ENCODE data around the gene EFCC1.
A peak's percentile ranks its signal among the peaks of the same experiment; 100 is the strongest.

The EFCC1 gene

GRCh38 chr3:129001101-129001805 lies at the start of gene EFCC1:
Gene EFCC1 (plus strand): TSS chr3:129001304. CDS start chr3:129001629, 325 bp downstream.
- DNase-seq (ENCODE audit: low read depth): no peak

GRCh38 chr3:128956440-128956839 lies 44.7 kb upstream of the EFCC1 start:
- DNase-seq (ENCODE audit: low read depth): no peak

GRCh38 chr3:128965280-128965679 lies 35.8 kb upstream of the EFCC1 start:
- DNase-seq (ENCODE audit: low read depth): no peak

GRCh38 chr3:128965818-128966217 lies 35.3 kb upstream of the EFCC1 start:
- no peak for DNase-seq (ENCODE audit: low read depth)

GRCh38 chr3:128967748-128968355 lies 33.3 kb upstream of the EFCC1 start:
- no peak for DNase-seq (ENCODE audit: low read depth)

- peak; percentile 49 for DNase-seq (ENCODE audit: low read depth)
Measured at GRCh38 chr3:128969993-128970739, 30.9 kb upstream of the EFCC1 start.

GRCh38 chr3:128970740-128971047 lies 30.4 kb upstream of the EFCC1 start:
- DNase-seq (ENCODE audit: low read depth): no peak

GRCh38 chr3:128971421-128972100 lies 29.5 kb upstream of the EFCC1 start:
- no peak for DNase-seq (ENCODE audit: low read depth)

GRCh38 chr3:128973988-128974564 lies 27.0 kb upstream of the EFCC1 start:
- DNase-seq (ENCODE audit: low read depth): no peak

- DNase-seq (ENCODE audit: low read depth): no peak
Measured at GRCh38 chr3:128975276-128975675, 25.8 kb upstream of the EFCC1 start.

- DNase-seq (ENCODE audit: low read depth): no peak
Measured at GRCh38 chr3:128983293-128984069, 17.6 kb upstream of the EFCC1 start.

GRCh38 chr3:128984596-128984995 lies 16.5 kb upstream of the EFCC1 start:
- no peak for DNase-seq (ENCODE audit: low read depth)

- no peak for DNase-seq (ENCODE audit: low read depth)
Measured at GRCh38 chr3:128987302-128988100, 13.6 kb upstream of the EFCC1 start.

GRCh38 chr3:128988286-128988685 lies 12.8 kb upstream of the EFCC1 start:
- no peak for DNase-seq (ENCODE audit: low read depth)

- no peak for DNase-seq (ENCODE audit: low read depth)
Measured at GRCh38 chr3:128991355-128991895, 9.7 kb upstream of the EFCC1 start.

GRCh38 chr3:128992926-128993460 lies 8.1 kb upstream of the EFCC1 start:
- DNase-seq (ENCODE audit: low read depth): no peak

- DNase-seq (ENCODE audit: low read depth): peak; percentile 87
Measured at GRCh38 chr3:128993461-128994172, 7.5 kb upstream of the EFCC1 start, which contains the start of gene CFAP92. Gene CFAP92 (minus strand): TSS chr3:128994076. CDS start chr3:128993304, 772 bp downstream.

- DNase-seq (ENCODE audit: low read depth): no peak
Measured at GRCh38 chr3:128994173-128994512, 7.0 kb upstream of the EFCC1 start.

All from activated T-cell treated with anti-CD3 and anti-CD28 coated beads for 24 hours (primary cell).